ENCODE data around the gene IMPDH1. TPM values are rescaled to one million over a fixed set of nuclear protein-coding genes. Genes with fewer than 3 reads are reported as not detected.

The IMPDH1 gene
- total and polyA plus RNA-seq, 5 experiments from 2014 or later, result 30.2 to 45.0 (median 36.9) TPM

DNA sequence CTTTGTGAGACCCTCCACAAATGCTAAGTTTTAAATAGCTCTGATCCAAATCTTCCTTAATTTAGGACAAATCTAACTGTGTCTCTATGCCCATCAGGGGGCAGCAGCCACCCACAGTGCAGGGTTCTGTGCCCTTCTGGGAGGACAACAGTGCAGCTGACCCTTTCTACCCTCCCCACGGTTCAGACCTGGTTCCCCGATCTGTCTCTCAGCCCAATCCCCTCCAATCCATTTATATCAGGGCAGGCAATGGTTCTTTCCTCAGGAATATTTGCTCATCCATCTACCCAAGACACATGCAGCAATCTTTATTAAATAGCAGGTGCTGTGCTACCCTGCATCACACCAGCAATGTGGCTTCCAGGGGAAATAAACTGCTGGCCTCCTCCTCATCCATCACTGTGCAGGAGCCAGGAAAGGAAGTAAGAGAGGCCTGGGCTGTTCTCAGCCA lies 62.1 kb downstream of the IMPDH1 start:
- H3K36me3 Mint-ChIP-seq, result no peaks in the 10 kb centered on the region
- H3K9me3 Mint-ChIP-seq, result no peaks in the 10 kb centered on the region
- no peak overlapping the region for H3K27ac Mint-ChIP-seq
- ATAC-seq (no peak), DNase-seq (peak in 5 of 10 donors; percentile 26 to 70 (median 33))
- POLR2A ChIA-PET, result interaction anchor here (0.8 to 1.5 kb wide), 2 partner anchors 10 to 40 kb away, joined by 3 to 7 read pairs; no protein-coding TSS in a partner anchor
- H3K27me3 Mint-ChIP-seq, result peaks cover under 1 to 29% (median 16%) of the 10 kb centered on the region in 5 donors
- H3K4me1 Mint-ChIP-seq, result peaks cover 4 to 13% (median 9%) of the 10 kb centered on the region in 4 donors
- H3K4me3 Mint-ChIP-seq, result no peak overlapping the region

DNA sequence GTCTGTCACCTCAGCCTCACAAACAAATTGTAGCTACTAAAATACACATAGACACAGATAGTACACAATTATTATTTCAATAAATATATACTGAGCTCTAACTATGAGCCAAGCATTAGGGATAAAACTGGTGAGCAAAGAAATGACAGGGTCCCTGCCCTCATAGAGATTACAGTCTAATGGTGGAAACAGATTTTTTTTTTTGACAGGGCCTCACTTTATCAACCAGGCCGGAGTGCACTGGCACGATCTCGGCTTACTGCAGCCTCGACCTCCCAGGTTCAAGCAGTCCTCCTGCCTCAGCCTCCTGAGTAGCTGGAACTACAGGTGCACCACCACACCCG lies 65.4 kb downstream of the IMPDH1 start:
- peaks cover 0 to 12% (median 10%) of the 10 kb centered on the region in 5 donors for H3K27me3 Mint-ChIP-seq
- H3K4me3 Mint-ChIP-seq, result peak overlapping the region in 7 of 10 donors; percentile 62 to 98 (median 73)
- ATAC-seq (no peak), DNase-seq (no peak)
- no peaks in the 10 kb centered on the region for H3K9me3 Mint-ChIP-seq
- POLR2A ChIA-PET, result interaction anchor here (1.0 to 1.9 kb wide), 6 partner anchors 9 to 1707 kb away, joined by 3 to 7 read pairs (median 4); partner anchors contain the start of genes GCC1, HILPDA, ZC3HC1 and ZNF800
- peaks cover 16 to 39% (median 34%) of the 10 kb centered on the region in 4 donors for H3K4me1 Mint-ChIP-seq
- peaks cover 0 to 14% (median 0%) of the 10 kb centered on the region in 3 donors for H3K36me3 Mint-ChIP-seq
- H3K27ac Mint-ChIP-seq, result peak overlapping the region in 2 of 10 donors; percentile 35 to 81

DNA sequence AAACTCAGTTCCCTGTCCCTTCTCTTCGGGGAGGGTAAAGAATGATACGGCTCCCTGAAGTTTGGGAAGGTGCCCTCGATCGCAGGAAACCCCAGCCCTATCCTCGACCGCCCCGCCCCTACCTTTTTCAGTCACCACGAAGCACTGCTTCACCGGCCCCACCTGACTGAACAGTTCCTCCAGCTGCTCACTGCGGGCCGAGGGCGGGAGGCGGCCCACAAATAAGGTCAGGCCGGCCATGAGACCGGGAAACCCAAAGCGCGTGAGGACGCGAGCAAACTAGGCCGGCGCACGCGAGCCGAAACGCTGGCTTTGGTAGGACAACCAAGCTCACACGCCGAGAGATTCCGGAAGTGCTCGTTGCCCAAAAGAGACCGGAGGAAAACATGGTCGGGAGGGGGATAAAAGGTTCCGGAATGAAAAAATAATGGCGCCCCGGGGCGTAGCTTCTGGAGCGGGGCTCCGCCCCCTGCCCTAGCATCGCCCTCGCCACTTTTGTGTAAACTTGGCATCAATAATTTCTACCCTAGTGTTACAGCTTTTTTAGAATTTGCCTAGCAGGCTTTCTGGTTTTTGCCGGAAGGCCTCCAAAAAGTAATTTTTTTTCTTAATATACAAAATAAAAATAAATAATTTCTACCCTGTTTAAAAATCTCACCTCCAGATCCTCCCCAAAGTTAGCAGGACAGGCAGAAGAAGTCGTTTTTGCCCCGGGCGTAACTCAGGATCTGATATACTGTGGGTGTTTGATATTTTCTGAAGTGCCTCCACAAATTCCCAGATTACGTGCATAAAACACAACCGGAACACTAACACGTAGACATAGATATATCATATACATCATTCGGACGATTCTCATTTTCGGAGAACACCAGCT lies 66.0 kb downstream of the IMPDH1 start, which contains the start of gene RBM28:
Gene RBM28 (minus strand): TSS at position 355 of the 877 bp plus-strand sequence. CDS start 115 bp downstream, at position 240.
- Mint-ChIP-seq H3K36me3 (peaks cover 0 to 20% (median 0%) of the 10 kb centered on the region in 3 donors), H3K4me3 (peak within 1 kb of the TSS; percentile 93 to 98 (median 96)), H3K4me1 (peaks cover 16 to 39% (median 35%) of the 10 kb centered on the region in 4 donors), H3K27me3 (peaks cover 0 to 7% (median 7%) of the 10 kb centered on the region in 5 donors), H3K9me3 (no peaks in the 10 kb centered on the region), H3K27ac (peak within 1 kb of the TSS; percentile 81 to 98 (median 96))
- peak; percentile 93 to 97 for ATAC-seq
- POLR2A ChIA-PET, result interaction anchor here (1.0 to 1.9 kb wide), 7 partner anchors 9 to 1708 kb away, joined by 3 to 7 read pairs (median 5); partner anchors contain the start of genes GCC1, HILPDA, ZC3HC1 and ZNF800
- peak; percentile 64 to 97 (median 84) for DNase-seq

Other genes starting within 250 kb of the IMPDH1 start
- gene LEP, start 168.7 kb downstream of the IMPDH1 start, total RNA-seq, result not detected
- not detected for gene LEP, start 168.7 kb downstream of the IMPDH1 start, polyA plus RNA-seq
- 10 to 100 TPM; 48.5 to 53.8 TPM for gene RBM28, start 66.1 kb downstream of the IMPDH1 start, total RNA-seq
- 1 to 10 TPM; 8.4 to 9.1 (median 8.5) TPM for gene RBM28, start 66.1 kb downstream of the IMPDH1 start, polyA plus RNA-seq
- gene PRRT4, start 48.3 kb downstream of the IMPDH1 start, total RNA-seq, result under 1 TPM; 0.82 to 0.96 TPM
- gene PRRT4, start 48.3 kb downstream of the IMPDH1 start, polyA plus RNA-seq, result under 1 TPM; 0.07 to 0.34 (median 0.19) TPM
- 1 to 10 TPM; 3.4 to 3.8 TPM for gene HILPDA, start 45.9 kb upstream of the IMPDH1 start, total RNA-seq
- gene HILPDA, start 45.9 kb upstream of the IMPDH1 start, polyA plus RNA-seq, result 1 to 10 TPM; 2.9 to 3.4 (median 3.2) TPM
- gene METTL2B, start 66.8 kb upstream of the IMPDH1 start, total RNA-seq, result 10 to 100 TPM; 29.2 to 38.0 TPM
- 10 to 100 TPM; 11.5 to 28.7 (median 21.3) TPM for gene METTL2B, start 66.8 kb upstream of the IMPDH1 start, polyA plus RNA-seq

All from naive thymus-derived CD8-positive, alpha-beta T cell (primary cell).